K562 (cell line): ENCODE measurements around the gene LRP10. TPM values are rescaled to one million over a fixed set of nuclear protein-coding genes. Genes with fewer than 3 reads are reported as not detected.
A peak's percentile ranks its signal among the peaks of the same experiment; 100 is the strongest.

Experiments used
- ATAC-seq: fragments of 200-7000 bp; cut with Tn5 transposase; 3 replicates; pipeline ENCODE4 v1.9.1; 2020; ENCODE audit warnings: moderate library complexity
- BruUV-seq: library from RNA; stranded (reverse); fragments of 400-500 nt; replicated peaks from 2 replicates; lab custom pipeline; 2021; lab: Mats Ljungman, UMichigan
- CTCF ChIA-PET: fragments of 300-600 bp; formaldehyde crosslinking; extraction: SDS; loops from one replicate; lab custom pipeline; 2021; ENCODE audit warnings: low intra/inter-chr PET ratio; lab: Yijun Ruan, JAX
- POLR2A ChIA-PET: fragments of 300-600, 350-650 bp; sonication (Branson Sonifier 250); formaldehyde crosslinking; extraction: SDS; loops from one replicate; lab custom pipeline; 2021; ENCODE audit warnings: antibody characterized with exemption, inconsistent platforms; lab: Yijun Ruan, JAX
- DNase-seq, 4 experiments: peaks; one replicate each; pipeline versions ENCODE4 v3.0.0 to v3.0.0-alpha.2; 2011 to 2018; ENCODE audit warnings: low spot score in 3 of 4, mixed read lengths in 3 of 4; ENCODE audit errors: extremely low read depth in 1 of 4
- FAIRE-seq: peaks from 2 replicates; lab custom pipeline; 2011; peaks lifted over from hg19 to GRCh38; lab: Jason Lieb, UNC
- H2AFZ ChIP-seq: 2 replicates; pipeline ENCODE4 v1.6.0; 2011; ENCODE audit warnings: low read depth, low read length, control low read depth, inconsistent platforms
- H3K27ac ChIP-seq: fragments of 200-600 bp; 3 replicates; pipeline ENCODE4 v1.8.0; 2011; ENCODE audit warnings: low read depth, mild to moderate bottlenecking, control low read depth, inconsistent platforms, low read length, moderate library complexity, mixed read lengths; ENCODE audit errors: extremely low read depth
- H3K27me3 ChIP-seq, 2 experiments: fragments of 300-600 bp in 1 of 2; 2 replicates in 1 of 2; 3 replicates in 1 of 2; pipeline versions ENCODE4 v1.6.0 to v1.8.0; 2011; ENCODE audit warnings: inconsistent platforms in 2 of 2, low read length in 2 of 2, mild to moderate bottlenecking in 1 of 2, mixed read lengths in 1 of 2, moderate library complexity in 1 of 2; ENCODE audit not compliant: control insufficient read depth in 2 of 2, insufficient read depth in 2 of 2
- H3K36me3 ChIP-seq: fragments of 300-600 bp; 3 replicates; pipeline ENCODE4 v1.8.0; 2011; ENCODE audit warnings: mild to moderate bottlenecking, low read length, inconsistent platforms; ENCODE audit not compliant: control insufficient read depth, insufficient read depth
- H3K4me1 ChIP-seq, 2 experiments: fragments of 200-600 bp in 1 of 2; replicated peaks in 1 of 2; 2 replicates in 1 of 2; 3 replicates in 1 of 2; pipeline versions ENCODE4 v1.5.1 to v1.8.0; 2011; ENCODE audit warnings: inconsistent platforms in 2 of 2, low read length in 2 of 2, mild to moderate bottlenecking in 1 of 2, mixed read lengths in 1 of 2, moderate library complexity in 1 of 2; ENCODE audit not compliant: control insufficient read depth in 2 of 2, insufficient read depth in 2 of 2
- H3K4me2 ChIP-seq: 2 replicates; pipeline ENCODE4 v1.6.1; 2011; ENCODE audit warnings: low read length, control low read depth, inconsistent platforms, mixed read lengths; ENCODE audit not compliant: insufficient read depth
- H3K4me3 ChIP-seq: fragments of 200-600 bp; sonication (generic), shearing (Covaris generic); 2 replicates; pipeline ENCODE4 v1.5.1; 2016; ENCODE audit warnings: control low read depth, inconsistent platforms
- H3K79me2 ChIP-seq: fragments of 200-600 bp; 3 replicates; pipeline ENCODE4 v1.8.0; 2011; ENCODE audit warnings: low read length, inconsistent platforms; ENCODE audit not compliant: control insufficient read depth, insufficient read depth
- H3K9ac ChIP-seq, 2 experiments: 2 replicates each; pipeline versions ENCODE4 v1.6.0 to v1.6.1; 2011; ENCODE audit warnings: low read depth in 2 of 2, low read length in 2 of 2, control low read depth in 1 of 2, inconsistent platforms in 1 of 2, mild to moderate bottlenecking in 1 of 2, mixed read lengths in 1 of 2; ENCODE audit not compliant: insufficient read depth in 1 of 2
- H3K9me1 ChIP-seq: one replicate; pipeline ENCODE4 v1.6.0; 2011; ENCODE audit warnings: inconsistent platforms, mild to moderate bottlenecking, low read length, moderate library complexity; ENCODE audit not compliant: control insufficient read depth, insufficient read depth
- H3K9me3 ChIP-seq: replicated peaks from 2 replicates; pipeline ENCODE4 v1.5.1; 2011; ENCODE audit warnings: low read depth, low read length, inconsistent platforms; ENCODE audit not compliant: control insufficient read depth, insufficient read depth
- H4K20me1 ChIP-seq: replicated peaks from 2 replicates; pipeline ENCODE4 v1.6.1; 2011; ENCODE audit warnings: low read length, inconsistent platforms, mixed read lengths; ENCODE audit not compliant: control insufficient read depth, insufficient read depth
- ADNP ChIP-seq: fragments of 200-800 bp; sonication (Bioruptor generic); IDR thresholded peaks from 2 replicates; pipeline ENCODE4 v1.6.1; 2016; ENCODE audit warnings: missing genetic modification characterization, missing compliant biosample characterization
- CTCF ChIP-seq, 3 experiments: IDR thresholded peaks in 2 of 3; conservative IDR thresholded peaks in 1 of 3; 2 replicates each; pipeline ENCODE4 v1.5.1; 2011 to 2012; ENCODE audit warnings: low read length in 3 of 3, mild to moderate bottlenecking in 3 of 3, control low read depth in 2 of 3, improper control_type of control experiment in 1 of 3, inconsistent platforms in 1 of 3, low read depth in 1 of 3, mixed read lengths in 1 of 3, moderate library complexity in 1 of 3; ENCODE audit not compliant: insufficient read depth in 2 of 3
- E2F4 ChIP-seq: sonication (generic); formaldehyde crosslinking; IDR thresholded peaks from 2 replicates; pipeline ENCODE4 v1.8.0; 2022; ENCODE audit warnings: mild to moderate bottlenecking, low read depth, missing genetic modification reagents
- EHMT2 ChIP-seq: fragments of 450-650 bp; IDR thresholded peaks from 2 replicates; pipeline ENCODE4 v1.6.1; 2018; ENCODE audit warnings: antibody characterized with exemption
- FOXA3 ChIP-seq, 2 experiments: fragments of 450-650 bp in 1 of 2; sonication (generic) in 1 of 2; formaldehyde crosslinking; IDR thresholded peaks in 1 of 2; conservative IDR thresholded peaks in 1 of 2; 2 replicates each; pipeline versions ENCODE4 v1.4.0 to v1.8.0; 2020 to 2022; ENCODE audit warnings: mild to moderate bottlenecking in 2 of 2, missing genetic modification reagents in 1 of 2
- GATAD2B ChIP-seq: fragments of 450-650 bp; IDR thresholded peaks from 2 replicates; pipeline ENCODE4 v1.6.1; 2017; ENCODE audit warnings: mild to moderate bottlenecking, borderline replicate concordance
- NR2F6 ChIP-seq: fragments of 450-650 bp; formaldehyde crosslinking; IDR thresholded peaks from 2 replicates; pipeline ENCODE4 v1.4.0; 2020; ENCODE audit warnings: mild to moderate bottlenecking
- RAD21 ChIP-seq, 2 experiments: fragments of 250-450 bp in 1 of 2; fragments of 450-650 bp in 1 of 2; sonication (Bioruptor Pico) in 1 of 2; formaldehyde crosslinking in 1 of 2; IDR thresholded peaks in 1 of 2; conservative IDR thresholded peaks in 1 of 2; 2 replicates each; pipeline versions ENCODE4 v1.4.0 to v1.8.0; 2020 to 2022; ENCODE audit warnings: mild to moderate bottlenecking in 2 of 2, moderate library complexity in 1 of 2
- SOX6 ChIP-seq: fragments of 450-650 bp; IDR thresholded peaks from 2 replicates; pipeline ENCODE4 v1.6.1; 2014; ENCODE audit warnings: mild to moderate bottlenecking
- SREBF2 ChIP-seq: sonication (generic); formaldehyde crosslinking; IDR thresholded peaks from 2 replicates; pipeline ENCODE4 v1.4.0; 2020; ENCODE audit warnings: mild to moderate bottlenecking, missing genetic modification reagents
- XRCC5 ChIP-seq: fragments of 200-400 bp; formaldehyde crosslinking; IDR thresholded peaks from 2 replicates; pipeline ENCODE4 v1.6.1; 2017; ENCODE audit warnings: low read depth, mild to moderate bottlenecking, low read length
- ZKSCAN1 ChIP-seq: fragments of 150-350 bp; IDR thresholded peaks from 2 replicates; pipeline ENCODE4 v1.6.1; 2016; ENCODE audit warnings: low read depth, low read length
- WGBS: fragments of 100-300 bp; shearing (Covaris generic); methylation state at CpG from one replicate; pipeline ENCODE4 v1.1.6; 2016; ENCODE audit warnings: low coverage, mixed read lengths; ENCODE audit not compliant: insufficient coverage; ENCODE audit errors: missing lambda C conversion rate; 5-methylcytosine and 5-hydroxymethylcytosine counted together
- in situ Hi-C: fragments of 300-500 bp; cut with MboI; formaldehyde crosslinking; loops from 4 replicates; pipeline ENCODE4 v1.15.0; 2018; ENCODE audit warnings: inconsistent platforms, mixed read lengths
- intact Hi-C: fragments of 100-400 bp; cut with micrococcal nuclease; formaldehyde crosslinking; loops from 2 replicates; pipeline ENCODE4 v1.14.2; 2022
- polyA plus RNA-seq, 8 experiments: library from polyadenylated mRNA; depleted of rRNA in 4 of 8; stranded (reverse) in 5 of 8; unstranded in 3 of 8; fragments of >200 nt; fragmentation: Nextera tagmentation in 2 of 8; fragmentation: Illumina TruSeq in 1 of 8; extraction: Ambion mirVana in 2 of 8; extraction: Trizol in 1 of 8; gene quantifications; 2 replicates each; pipeline versions ENCODE4 v1.2.1 to v1.2.3, GENCODE V29; 2011 to 2014; ENCODE audit warnings: inconsistent platforms in 1 of 8, missing spikeins in 1 of 8
- total RNA-seq, 7 experiments: library from RNA; depleted of rRNA in 6 of 7; stranded (reverse); fragments of >200 nt in 6 of 7; fragmentation: Illumina TruSeq in 2 of 7; extraction: Trizol in 2 of 7; gene quantifications; 2 replicates each; pipeline versions ENCODE4 v1.2.1 to v1.2.3, GENCODE V29; 2011 to 2021; ENCODE audit warnings: low replicate concordance in 1 of 7
- TF ChIP-seq, protein P1 (sequence below): fragments of 250-450 bp; sonication (Bioruptor Pico); IDR thresholded peaks from 2 replicates; pipeline ENCODE4 v1.5.0; 2022; ENCODE audit warnings: mild to moderate bottlenecking

Gene LRP10
- total and polyA plus RNA-seq, 9 of the 15 experiments (the other 6 are each of a cell fraction or from before 2014, with no cell fraction given), result 1.3 to 45.5 (median 10.9) TPM

GRCh38 chr14:22864979-22865378 lies 6.6 kb upstream of the LRP10 start (continued):
- no peak for TF ChIP-seq E2F4
- no peak for TF ChIP-seq ZKSCAN1

GRCh38 chr14:22865424-22866405 lies 5.8 kb upstream of the LRP10 start:
- intact Hi-C loops, result no loop called here
- Histone ChIP-seq H2AFZ (peak overlapping the region; percentile 56), H3K9ac (no peak overlapping the region; a peak in 1 of 4 replicates), H3K4me3 (no peak overlapping the region), H4K20me1 (no peaks in the 10 kb centered on the region), H3K9me1 (no peaks in the 10 kb centered on the region), H3K27ac (no peak overlapping the region), H3K36me3 (no peaks in the 10 kb centered on the region), H3K27me3 (no peaks in the 10 kb centered on the region), H3K4me2 (peak overlapping the region; percentile 5; the same call in 1 of the 2 replicates), H3K79me2 (no peaks in the 10 kb centered on the region), H3K4me1 (peaks cover 14 to 20% of the 10 kb centered on the region in 2 experiments), H3K9me3 (no peaks in the 10 kb centered on the region)
- ATAC-seq (peak; percentile 92), FAIRE-seq (no peak), DNase-seq (peak; percentile 48 to 72 (median 62))
- CTCF ChIA-PET, result interaction anchor here (0.8 to 1.3 kb wide), 3 partner anchors 42 to 309 kb away, joined by 4 to 5 read pairs (median 4); no protein-coding TSS in a partner anchor
- in situ Hi-C loops, result no loop called here
- 24% methylated on average over 6 of the region's 6 CpGs for WGBS
- BruUV-seq, result no TSS peak
- POLR2A ChIA-PET, result interaction anchor here (0.7 to 1.1 kb wide), 3 partner anchors 8 to 93 kb away, joined by 3 to 4 read pairs (median 3); no protein-coding TSS in a partner anchor
- TF ChIP-seq, protein P1, sequence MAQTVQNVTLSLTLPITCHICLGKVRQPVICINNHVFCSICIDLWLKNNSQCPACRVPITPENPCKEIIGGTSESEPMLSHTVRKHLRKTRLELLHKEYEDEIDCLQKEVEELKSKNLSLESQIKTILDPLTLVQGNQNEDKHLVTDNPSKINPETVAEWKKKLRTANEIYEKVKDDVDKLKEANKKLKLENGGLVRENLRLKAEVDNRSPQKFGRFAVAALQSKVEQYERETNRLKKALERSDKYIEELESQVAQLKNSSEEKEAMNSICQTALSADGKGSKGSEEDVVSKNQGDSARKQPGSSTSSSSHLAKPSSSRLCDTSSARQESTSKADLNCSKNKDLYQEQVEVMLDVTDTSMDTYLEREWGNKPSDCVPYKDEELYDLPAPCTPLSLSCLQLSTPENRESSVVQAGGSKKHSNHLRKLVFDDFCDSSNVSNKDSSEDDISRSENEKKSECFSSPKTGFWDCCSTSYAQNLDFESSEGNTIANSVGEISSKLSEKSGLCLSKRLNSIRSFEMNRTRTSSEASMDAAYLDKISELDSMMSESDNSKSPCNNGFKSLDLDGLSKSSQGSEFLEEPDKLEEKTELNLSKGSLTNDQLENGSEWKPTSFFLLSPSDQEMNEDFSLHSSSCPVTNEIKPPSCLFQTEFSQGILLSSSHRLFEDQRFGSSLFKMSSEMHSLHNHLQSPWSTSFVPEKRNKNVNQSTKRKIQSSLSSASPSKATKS (CRISPR knock-in tag), result no peak
- TF ChIP-seq SREBF2, result no peak
- no peak for TF ChIP-seq NR2F6
- peak; percentile 68; the same call in 1 of the 2 replicates for TF ChIP-seq EHMT2
- TF ChIP-seq RAD21 (CRISPR knock-in tag; conservative IDR thresholded peaks at IDR 0.05 in 1 of 2, IDR thresholded peaks at IDR 0.05 in 1 of 2), result peak in 1 of 2 experiments; percentile 47; a peak in 2 of 4 replicates
- TF ChIP-seq SOX6, result 0 out of 2 replicates have a peak, but pooled peaks have one; percentile 31
- TF ChIP-seq FOXA3 (CRISPR knock-in tag; conservative IDR thresholded peaks at IDR 0.05 in 1 of 2, IDR thresholded peaks at IDR 0.05 in 1 of 2), result 0 out of 4 replicates have a peak, but pooled peaks of 1 of the 2 experiments have one; percentile 44
- TF ChIP-seq ADNP (tag), result peak; percentile 42; the same call in 1 of the 2 replicates
- TF ChIP-seq GATAD2B, result no peak
- TF ChIP-seq CTCF (IDR thresholded peaks at IDR 0.05 in 2 of 3, conservative IDR thresholded peaks at IDR 0.05 in 1 of 3; ENCODE audit: insufficient read depth in 2 of 3, low read depth in 1 of 3, low read length in 3 of 3), result peak; percentile 69 to 84 (median 75)
- 0 out of 2 replicates have a peak, but pooled peaks have one; percentile 43 for TF ChIP-seq XRCC5
